HG03520 (cell line): ENCODE results near the gene CEP170B.
"Not testable (repeated sequence)": the region's sequence is repeated elsewhere in the genome, so short reads cannot be mapped to it uniquely, and the experiment has no call there.

ENCODE experiments used
- ATAC-seq: cut with Tn5 transposase; IDR thresholded peaks from one replicate; pipeline ENCODE4 v1.9.1; 2021; ENCODE audit warnings: mild to moderate bottlenecking, moderate library complexity; ENCODE audit not compliant: unreplicated experiment

CEP170B gene

DNA sequence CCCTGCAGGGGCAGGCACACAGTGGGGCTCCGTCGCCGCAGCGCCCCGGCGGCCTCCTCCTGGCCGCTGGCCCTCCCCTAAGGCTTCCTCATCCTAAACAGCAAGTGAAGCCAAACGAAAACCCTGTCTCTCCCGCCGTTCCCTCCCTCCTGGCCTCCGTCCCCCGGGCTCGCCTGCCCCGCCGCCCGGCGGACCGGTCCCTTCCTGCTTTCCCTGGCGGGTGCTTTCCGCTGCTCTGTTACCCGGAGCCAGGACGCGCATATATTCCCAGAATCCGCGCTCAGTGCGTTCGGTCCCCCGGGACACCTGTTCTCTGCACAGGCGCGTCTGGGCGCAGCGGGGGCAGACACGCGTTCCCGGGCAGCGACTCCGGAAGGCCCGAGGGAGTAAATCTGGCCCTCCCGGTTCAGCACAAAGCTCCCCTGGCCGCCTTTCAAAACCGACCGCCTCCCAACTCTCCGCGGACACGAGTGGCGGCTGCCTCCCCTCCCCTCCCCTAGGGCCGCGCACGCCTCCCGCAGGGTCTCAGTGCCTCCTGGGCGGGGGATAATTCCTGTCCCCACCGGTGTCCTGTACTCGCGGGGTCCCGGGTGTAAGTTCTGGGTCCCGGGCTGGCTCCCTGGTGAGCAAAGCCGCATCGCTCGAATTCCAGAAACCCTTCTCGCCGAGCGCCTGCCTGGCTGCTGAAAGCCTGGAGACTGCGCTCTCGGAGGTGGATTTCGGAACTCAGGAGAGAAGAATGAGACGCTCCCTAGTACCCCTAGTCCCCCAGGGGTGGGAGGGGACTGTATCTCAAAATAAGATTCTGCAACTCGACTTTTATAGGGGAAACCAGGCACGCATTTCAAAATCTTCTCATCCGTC is 21.4 kb upstream of the CEP170B start:
- no peak for ATAC-seq

DNA sequence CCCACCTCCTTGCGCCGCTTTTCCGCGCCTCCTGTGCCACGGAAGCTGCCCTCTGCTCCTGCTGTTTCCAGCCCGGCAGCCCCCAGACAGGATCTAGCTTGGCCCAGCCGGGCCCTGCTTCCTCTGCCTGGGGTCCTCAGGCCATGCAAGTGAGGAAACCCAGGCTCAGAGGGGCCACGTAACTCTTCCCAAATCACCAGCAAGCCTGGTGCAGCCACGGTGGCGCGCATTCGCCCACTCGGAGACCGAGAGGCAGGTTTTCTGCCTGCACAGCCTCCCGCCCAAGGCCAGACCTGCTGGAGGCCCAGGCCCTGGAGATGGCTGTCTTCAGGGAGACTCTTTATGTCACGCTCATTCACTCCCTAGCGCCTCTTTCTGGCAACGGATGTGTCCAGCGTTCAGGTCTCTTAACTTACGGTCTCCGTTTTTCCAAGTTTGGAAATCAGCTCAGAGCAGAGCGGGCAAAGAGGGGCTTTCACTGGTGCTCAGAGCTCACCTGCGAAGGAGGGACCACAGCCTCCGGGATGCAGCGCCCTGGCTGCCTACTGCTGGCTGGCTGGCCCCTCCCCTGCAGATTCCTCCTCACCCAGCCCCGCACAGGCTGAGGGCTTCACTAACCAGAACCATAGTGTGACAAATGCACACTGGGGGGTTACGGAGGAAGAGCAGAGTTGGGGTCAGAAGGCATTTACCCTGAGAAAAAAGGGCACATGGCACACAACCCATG is 20.6 kb upstream of the CEP170B start:
- ATAC-seq = no peak

DNA sequence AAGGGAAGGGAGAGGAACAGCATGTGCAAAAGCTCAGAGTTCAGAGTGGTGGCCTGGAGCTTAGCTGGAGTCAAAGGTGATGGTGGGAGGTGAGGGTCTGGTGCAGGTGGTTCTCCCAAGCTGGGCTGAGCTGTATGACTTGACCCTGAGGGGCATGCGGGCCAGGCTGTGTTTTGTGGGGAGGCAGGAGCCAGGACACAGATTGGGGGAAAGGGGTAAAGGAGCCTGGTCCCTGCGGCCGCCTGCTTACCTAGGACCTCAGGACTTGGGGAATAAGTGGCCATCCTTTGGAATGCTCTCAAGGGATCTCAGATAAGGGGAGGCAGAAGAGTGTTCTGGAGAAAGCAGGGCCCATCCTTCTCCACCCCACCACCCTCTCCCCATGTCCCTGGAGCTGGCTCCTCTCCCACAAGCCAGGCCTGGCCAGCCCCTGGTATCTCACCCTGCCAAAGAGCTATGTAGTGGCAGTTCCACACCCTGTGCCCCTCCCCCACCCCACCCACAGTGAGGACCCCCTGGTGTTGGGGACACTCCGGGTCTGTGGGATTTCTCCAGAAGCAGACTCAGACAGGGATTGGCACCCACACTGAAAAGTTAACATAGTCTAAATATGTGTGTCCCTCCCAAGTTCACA is 19.9 kb upstream of the CEP170B start:
- ATAC-seq = no peak

DNA sequence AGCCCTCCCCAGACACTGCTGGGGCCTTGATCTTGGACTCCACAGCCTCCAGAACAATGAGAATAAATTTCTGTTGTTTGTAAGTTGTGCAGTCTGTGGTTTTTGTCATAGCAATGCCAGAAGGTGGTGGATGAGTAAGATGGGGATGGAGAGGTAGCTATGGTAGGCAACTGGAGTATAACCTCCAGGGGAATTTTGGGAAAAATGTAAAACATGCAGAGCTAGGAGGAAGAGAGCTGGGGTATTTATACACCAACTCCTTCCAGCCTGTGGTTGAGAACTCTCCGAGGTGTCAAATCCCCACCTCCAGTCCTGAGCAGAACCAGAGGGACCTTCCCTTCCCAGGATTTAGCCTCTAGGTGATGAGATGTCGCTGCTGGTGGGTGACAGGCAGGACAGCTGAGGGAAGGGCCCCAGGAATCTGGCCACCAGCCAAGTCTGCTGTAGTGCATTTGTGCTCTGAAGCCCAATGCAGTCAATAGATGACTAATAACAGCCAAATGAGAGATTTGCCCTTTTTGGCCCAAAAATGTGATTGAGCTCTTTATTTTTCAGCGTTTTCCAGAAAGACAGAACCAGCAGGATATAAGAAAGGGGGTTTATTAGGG is 19.1 kb upstream of the CEP170B start:
- no peak for ATAC-seq

DNA sequence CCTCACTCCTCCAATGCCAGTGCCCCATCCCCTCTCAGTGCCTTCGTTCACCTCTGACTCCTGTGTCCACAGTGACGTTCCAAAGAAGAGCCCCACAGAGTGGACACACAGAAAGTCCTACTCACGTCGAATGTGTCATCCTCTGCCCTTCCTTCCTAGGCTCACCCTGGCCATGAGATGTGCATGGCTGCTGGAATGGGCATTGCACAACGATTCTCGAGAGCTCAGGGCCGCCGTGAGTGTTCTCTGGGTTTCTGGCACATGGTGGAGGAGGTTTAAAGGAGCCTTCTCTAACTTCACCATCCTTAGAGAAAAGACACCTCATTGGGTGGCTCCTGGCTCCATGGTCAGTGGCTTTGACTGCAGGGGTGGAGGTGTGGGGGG is 12.8 kb upstream of the CEP170B start:
- ATAC-seq = no peak

DNA sequence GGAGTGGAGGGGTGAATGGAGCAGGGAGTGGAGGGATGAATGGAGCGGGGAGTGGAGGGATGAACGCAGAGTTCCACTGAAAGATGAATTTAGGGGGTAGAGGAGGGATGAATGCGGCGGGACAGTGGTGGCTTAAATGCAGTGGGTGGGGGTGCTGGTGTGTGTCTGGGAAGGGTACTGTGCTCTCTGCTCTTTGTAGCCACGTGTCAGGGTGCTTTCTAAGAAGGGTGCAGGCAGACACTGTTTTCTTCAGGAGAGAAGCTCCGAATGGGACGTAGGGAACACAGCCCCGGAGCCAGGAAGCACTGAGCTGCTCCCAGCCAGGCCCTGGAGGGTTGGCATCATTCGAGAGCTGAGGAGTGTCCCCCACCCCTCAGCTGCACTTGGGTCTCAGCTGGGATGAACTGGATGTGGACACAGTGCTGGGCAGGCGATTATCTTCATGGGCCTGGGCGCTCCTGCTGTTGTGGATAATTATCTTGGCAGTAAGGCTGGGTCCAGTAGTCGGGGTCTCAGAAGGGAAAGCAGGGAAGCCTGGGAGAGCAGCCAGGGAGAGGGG is 9.5 kb upstream of the CEP170B start:
- ATAC-seq = no peak

DNA sequence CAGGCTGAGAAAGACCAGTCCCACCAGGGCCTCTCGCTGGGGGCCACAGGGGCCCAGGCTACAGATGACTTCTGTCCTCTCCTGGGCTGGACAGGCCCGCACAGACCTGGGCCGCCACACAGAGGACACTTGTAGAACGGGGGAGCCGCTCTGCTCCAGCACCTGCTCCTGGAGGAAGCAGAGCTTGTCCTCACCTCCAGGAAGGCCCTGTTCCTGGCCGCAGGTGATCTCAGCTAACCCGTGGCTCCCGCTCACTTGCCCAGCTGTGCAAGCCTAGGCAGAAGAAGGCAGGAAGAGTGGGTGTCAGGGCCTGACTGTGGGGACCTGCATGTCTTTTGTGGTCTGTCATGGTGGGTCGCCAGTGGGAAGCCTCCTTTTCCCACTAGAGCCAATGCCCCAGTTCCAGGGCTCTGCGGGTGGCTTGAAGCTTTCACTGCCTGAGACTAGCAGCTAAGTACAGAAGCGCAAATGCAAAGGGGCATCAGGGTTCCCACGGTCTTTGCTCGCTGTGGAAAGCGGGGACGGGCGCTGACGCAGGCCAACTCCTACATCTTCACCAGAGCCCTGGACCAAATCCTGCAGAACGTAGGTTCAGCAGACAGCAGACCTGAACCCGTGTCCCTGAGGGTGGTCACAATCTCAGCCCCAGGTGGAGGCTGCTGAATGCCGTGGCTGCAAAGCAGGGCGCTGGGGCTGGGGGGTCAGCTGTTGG is 8.8 kb upstream of the CEP170B start:
- ATAC-seq = no peak

DNA sequence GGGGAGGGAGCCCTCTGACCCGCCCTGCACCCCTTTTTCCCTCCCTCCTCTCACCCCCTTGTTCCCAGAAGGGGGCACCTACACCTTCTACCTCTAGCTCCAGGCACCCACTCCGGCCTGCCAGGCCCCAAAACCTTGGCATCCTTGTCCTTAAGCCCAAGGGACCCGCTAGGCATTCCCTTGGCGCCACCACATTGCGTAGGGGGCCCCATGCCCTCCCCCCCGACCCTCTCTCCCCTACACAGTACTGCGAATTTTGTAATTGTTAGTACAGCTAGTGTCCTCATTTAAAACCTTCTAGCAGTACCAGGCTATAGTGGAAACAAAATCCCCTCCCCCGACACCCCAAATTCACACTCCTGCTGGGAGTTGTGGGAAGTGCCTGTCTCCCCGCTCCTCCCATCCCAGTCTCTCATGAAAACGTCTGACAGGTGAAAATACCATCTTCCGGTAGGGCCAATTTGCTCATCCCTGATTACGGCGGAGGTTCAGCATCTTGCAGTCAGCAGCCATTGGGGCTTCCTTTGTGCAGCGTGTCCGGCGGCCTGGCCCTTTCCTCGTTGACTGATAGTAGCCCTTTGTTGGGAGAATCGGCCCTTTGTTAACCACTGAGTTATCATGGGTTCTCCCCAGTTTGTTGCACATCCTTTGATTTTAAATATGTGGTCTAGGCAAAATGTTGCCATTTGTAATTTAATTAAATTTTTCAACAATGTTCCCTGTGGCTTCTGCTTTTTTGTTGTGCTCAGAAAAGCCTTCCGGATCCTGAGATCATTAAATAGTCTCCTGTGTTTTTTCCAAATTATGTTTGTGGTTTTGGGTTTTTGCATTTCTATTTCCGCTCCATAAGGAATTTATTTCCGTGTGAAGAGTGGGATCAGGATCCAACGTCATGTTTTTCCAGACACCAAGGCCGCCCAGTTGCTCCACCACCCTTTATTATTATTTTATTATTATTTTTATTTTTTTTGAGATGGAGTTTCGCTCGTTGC is 7.9 kb upstream of the CEP170B start:
- ATAC-seq = no peak

DNA sequence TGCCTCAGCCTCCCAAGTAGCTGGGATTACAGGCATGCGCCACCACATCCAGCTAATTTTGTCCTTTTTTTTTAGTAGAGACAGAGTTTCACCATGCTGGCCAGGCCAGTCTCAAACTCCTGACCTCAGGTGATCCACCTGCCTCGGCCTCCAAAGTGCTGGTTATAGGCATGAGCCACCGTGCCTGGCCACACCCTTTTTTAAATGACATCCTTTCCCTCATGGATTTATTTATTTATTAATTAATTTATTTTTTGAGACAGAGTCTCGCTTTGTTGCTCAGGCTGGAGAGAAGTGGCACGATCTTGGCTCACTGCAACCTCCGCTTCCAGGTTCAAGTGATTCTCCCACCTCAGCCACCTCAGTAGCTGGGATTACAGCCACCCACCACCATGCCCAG is 7.1 kb upstream of the CEP170B start:
- not testable (repeated sequence) for ATAC-seq

DNA sequence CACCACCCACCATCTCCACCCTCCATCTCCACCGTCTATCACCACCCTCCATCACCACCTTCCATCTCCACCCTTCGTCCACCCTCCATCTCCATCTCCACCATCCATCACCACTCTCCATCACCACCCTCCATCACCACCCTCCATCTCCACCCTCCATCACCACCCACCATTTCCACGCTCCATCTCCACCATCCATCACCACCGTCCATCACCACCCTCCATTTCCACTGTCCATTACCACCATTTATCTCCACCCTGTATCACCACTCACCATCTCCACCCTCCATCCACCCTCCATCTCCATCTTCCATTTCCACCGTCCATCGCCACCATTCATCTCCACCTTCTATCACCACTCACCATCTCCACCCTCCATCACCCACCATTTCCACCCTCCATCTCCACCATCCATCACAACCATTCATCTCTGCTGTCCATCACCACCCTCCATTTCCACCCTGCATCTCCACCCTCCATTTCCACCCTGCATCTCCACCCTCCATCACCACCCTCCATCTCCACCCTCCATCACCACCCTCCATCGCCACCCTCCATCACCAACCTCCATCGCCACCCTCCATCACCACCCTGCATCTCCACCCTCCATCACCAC is 6.1 kb upstream of the CEP170B start:
- ATAC-seq = no peak

DNA sequence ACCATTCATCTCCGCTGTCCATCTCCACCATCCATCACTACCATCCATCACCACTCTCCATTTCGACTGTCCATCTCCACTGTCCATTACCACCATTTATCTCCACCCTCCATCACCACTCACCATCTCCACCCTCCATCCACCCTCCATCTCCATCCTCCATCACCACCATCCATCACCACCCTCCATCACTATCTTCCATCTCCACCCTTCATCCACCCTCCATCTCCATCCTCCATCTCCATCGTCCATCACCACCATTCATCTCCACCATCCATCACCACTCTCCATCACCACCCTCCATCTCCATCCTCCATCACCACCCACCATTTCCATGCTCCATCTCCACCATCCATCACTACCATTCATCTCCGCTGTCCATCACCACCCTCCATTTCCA is 5.2 kb upstream of the CEP170B start:
- no peak for ATAC-seq

DNA sequence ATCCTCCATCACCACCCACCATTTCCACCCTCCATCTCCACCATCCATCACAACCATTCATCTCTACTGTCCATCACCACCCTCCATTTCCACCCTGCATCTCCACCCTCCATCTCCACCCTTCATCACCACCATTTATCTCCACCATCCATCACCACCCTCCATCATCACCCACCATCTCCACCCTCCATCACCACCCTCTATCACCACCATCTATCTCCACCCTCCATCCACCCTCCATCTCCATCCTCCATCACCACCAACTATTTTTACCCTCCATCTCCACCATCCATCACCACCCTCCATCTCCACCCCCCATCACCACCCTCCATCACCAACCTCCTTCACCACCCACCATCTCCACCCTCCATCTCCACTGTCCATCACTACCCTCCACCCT is 4.7 kb upstream of the CEP170B start:
- no peak for ATAC-seq

DNA sequence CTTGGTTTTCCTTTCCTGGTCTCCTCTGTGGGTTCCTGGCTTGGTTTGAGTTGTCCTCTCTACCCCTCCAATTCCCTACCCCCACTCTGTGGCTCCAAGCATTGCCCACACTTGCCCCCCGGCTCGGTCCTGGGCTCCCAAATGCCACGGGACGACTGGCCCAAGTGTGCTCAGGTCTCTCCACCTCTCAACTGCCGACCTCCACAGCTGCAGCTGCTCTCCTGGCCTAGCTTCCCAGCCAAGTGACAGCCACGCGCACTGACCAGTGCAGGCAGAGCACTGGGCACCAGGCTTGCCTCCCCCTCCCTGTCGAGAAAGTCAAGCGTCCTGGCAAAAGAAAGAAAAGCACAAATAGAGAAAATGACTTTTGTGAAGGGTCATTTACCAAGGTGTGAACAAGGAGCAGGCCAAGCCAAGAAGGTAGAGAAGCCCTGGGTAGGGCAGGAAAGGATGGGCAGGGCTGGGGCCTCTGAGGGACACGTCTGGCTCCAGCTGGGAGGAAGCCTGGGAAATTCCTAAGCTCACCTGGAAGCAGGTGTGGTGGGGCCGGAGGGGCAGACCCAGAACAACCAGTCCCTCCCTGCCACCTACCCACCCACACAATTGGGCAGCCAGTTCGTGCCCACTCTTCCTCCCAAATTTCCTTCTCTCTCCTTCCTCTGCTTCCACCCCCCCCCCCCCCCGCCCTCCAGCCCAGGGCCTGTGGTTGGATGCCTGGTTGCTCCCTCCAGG is 1.8 kb upstream of the CEP170B start:
- ATAC-seq = no peak

DNA sequence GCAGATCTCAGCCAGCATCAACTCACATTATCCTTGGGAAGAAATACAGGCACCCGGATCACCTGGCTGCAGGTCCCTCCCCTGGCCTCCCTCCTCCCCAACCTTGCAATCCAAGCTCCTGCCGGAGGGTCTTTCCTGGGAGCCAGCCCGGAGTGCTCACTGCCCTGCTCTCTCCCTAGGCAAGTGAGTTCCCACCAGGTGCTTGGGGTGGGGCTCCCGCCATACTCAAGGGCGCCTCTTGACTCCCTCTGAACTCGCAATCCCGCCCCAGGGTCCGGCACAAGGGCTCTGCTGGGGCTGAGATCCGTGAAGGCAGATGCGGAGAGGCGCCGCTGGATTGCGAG is 1.2 kb upstream of the CEP170B start:
- no peak for ATAC-seq

DNA sequence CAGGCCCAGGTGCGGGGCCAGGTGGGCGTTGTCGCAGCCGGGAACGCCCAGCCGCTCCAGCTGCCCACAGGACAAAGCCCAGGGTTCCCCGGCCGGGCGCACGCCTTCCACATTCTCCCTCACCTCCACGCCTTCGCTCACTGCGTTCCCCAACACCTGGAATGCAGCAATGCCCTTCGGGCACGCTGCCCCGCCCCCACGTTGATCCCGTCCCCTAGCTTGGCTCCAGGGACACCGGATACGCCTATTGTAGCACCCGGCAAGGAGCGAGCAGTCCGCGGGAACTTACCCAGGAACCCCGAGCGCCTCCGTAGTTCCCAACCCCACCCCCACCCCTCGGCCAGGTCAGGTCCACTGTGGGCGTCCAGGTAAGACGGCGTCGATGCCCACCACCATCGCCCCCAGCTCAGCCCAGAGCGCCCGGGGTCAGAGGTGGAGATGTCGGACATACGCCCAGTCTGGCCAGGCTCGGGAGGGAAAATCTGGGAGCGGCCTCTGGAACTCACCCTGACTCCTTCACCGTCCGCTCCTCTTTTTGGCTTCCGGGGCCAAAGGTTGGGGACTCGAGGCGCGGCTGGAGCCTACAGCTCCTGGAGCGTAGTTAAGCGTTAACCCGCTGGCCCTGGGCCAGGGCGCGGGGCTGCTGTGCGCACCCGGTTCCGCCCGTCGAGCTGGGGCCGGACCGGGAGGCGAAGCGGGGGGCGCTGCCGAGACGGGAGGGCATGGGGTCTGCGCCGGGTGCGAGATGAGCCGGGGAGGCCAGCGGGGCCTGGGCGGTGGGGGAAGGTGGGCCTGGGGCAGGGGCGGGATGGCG is 594 bp upstream of the CEP170B start:
- no peak for ATAC-seq

DNA sequence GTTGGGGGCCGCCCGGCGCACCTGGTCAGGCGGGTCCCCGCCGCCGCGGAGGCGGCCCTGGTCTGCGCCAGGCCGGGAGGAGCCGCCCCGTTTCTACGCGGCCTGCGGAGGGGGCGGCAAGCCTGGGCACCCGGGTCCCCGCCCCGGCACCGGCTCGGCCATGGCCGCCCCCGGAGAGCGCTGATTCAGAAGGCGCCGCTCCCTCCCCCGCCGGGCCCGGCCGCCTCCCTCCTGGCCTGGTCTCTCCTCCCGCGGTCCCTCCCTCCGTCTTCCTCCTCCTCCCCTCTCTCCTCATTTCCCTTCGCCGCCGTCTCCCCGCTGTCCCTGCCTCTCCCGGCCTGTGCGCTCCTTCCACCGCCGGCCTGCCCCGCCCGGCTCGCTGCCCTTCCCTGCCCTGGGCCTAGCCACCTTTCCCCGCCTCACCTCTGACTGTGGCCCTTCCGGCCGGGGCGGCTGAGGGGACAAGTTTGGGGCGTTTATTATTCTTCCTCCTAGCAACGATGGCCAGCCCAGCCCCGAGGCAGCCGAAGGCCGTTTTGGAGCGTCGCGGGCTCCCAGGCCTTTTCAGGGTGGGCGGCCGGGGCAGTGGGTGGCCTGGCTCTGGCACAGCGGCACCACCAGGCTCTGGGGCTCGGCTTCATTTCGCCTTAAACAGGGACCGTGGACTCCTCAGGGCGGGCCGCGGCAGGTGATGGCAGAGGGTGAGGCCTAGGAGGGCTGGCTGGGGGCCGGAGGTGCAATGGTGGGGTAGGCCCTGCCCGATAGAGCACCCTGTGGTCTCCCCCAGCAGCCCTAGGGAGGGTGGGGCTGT is 768 bp downstream of the CEP170B start:
- ATAC-seq = no peak
